NCI-H2196 (cell line): ENCODE measurements around the gene PCNT.
"Not testable (repeated sequence)": the region's sequence is repeated elsewhere in the genome, so short reads cannot be mapped to it uniquely, and the experiment has no call there.

Experiments used
- DNase-seq: peaks from one replicate; lab custom pipeline; 2025; ENCODE audit not compliant: unreplicated experiment; lab: John Stamatoyannopoulos, UW

Gene PCNT

DNA sequence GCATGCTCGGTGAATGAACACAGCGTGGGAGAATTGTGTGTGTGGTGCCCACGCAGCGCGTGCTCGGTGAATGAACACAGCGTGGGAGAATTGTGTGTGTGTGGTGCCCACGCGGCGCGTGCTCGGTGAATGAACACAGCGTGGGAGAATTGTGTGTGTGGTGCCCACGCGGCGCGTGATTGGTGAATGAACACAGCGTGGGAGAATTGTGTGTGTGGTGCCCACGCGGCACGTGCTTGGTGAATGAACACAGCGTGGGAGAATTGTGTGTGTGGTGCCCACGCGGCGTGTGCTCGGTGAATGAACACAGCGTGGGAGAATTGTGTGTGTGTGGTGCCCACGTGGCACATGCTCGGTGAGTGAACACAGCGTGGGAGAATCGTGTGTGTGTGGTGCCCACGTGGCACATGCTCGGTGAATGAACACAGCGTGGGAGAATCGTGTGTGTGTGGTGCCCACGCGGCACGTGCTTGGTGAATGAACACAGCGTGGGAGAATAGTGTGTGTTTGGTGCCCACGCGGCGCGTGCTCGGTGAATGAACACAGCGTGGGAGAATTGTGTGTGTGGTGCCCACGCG lies 79.4 kb downstream of the PCNT start:
- not testable (repeated sequence) for DNase-seq

- DNase-seq = no peak
These were observed 80.3 kb downstream of the PCNT start for GRCh38 chr21:46404306-46404705.

GRCh38 chr21:46406001-46406400 lies 82.0 kb downstream of the PCNT start:
- no peak for DNase-seq

GRCh38 chr21:46409641-46410406 lies 85.9 kb downstream of the PCNT start:
- DNase-seq = no peak

GRCh38 chr21:46410516-46410915 lies 86.6 kb downstream of the PCNT start:
- DNase-seq = no peak

DNA sequence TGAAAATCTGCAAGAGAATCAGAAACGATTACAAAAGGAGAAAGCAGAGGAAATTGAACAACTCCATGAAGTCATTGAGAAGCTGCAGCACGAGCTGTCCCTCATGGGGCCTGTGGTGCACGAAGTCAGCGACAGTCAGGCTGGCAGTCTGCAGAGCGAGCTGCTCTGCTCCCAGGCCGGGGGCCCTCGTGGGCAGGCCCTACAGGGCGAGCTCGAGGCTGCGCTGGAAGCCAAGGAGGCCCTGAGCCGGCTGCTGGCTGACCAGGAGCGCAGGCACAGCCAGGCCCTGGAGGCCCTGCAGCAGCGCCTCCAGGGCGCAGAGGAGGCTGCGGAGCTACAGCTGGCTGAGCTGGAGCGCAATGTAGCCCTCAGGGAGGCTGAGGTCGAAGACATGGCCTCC lies 87.3 kb downstream of the PCNT start:
- DNase-seq = no peak

DNA sequence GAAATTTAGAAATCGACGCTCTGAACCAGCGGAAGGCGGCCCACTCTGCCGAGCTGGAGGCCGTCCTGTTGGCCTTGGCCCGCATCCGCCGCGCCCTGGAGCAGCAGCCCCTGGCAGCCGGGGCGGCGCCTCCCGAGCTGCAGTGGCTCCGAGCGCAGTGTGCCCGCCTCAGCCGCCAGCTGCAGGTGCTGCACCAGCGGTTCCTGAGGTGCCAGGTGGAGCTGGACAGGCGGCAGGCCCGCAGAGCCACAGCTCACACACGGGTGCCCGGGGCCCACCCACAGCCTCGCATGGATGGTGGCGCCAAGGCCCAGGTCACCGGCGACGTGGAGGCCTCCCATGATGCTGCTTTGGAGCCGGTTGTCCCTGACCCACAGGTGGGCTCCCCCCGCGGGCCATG lies 87.7 kb downstream of the PCNT start:
- DNase-seq = no peak

DNA sequence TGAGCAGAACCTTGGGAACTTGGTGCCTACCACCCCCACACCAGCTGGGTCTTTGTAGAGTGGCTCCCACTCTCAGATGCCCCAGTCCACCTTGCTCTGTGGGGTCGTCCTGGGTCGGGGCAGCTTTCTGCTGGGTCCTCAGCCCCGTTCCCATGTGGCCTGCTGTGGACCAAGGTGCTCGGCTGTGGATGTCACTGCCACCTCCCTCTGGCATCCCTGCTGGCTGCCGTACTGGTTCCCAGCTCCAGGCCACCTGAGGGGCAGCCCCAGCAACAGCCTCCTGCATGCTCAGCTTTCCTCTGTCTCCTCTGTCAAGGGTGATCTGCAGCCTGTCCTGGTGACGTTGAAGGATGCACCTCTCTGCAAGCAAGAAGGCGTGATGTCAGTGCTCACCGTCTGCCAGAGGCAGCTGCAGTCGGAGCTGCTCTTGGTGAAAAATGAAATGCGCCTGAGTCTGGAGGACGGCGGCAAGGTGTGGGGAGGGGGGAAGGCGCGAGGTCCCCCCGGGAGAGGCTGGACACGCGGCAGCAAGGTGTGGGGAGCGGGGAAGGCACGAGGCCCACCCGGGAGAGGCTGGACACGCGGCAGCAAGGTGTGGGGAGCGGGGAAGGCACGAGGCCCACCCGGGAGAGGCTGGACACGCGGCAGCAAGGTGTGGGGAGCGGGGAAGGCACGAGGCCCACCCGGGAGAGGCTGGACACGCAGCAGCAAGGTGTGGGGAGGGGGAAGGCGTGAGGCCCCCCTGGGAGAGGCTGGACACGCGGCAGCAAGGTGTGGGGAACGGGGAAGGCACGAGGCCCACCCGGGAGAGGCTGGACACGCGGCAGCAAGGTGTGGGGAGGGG lies 88.8 kb downstream of the PCNT start:
- no peak for DNase-seq

DNA sequence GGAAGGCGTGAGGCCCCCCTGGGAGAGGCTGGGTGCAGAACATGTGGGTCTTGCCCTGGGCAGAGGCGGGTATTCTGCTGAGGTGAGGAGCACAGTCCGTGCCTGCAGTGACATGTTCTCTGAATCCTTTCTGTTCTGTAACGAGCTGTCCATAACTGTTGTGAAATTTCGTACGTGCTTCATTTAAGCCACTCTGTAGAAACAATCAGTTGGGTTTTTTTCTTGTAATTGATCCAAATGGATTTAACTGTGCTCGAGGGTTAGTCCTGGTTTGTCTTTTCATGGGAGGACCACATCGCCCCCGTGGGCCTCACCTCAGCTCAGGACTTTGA lies 89.4 kb downstream of the PCNT start:
- DNase-seq = no peak

GRCh38 chr21:46414965-46415275 lies 91.0 kb downstream of the PCNT start:
- no peak for DNase-seq

DNA sequence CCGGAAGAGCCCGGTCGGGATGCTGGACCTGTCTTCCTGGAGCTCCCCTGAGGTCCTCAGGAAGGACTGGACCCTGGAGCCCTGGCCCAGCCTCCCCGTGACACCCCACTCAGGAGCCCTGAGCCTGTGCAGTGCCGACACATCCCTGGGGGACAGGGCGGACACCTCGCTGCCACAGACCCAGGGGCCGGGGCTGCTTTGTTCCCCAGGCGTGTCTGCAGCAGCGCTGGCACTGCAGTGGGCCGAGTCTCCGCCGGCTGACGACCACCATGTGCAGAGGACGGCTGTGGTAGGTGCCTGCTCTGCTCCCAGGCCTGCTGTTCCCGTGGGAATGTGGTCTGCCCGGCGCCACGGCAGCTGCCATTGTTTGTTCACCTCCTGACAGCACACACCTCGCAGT lies 92.6 kb downstream of the PCNT start:
- DNase-seq = no peak

- DNase-seq = no peak
These were observed 94.5 kb downstream of the PCNT start for GRCh38 chr21:46418265-46418946.

- no peak for DNase-seq
These were observed 96.6 kb downstream of the PCNT start for GRCh38 chr21:46420241-46421190.

- no peak for DNase-seq
These were observed 97.3 kb downstream of the PCNT start for GRCh38 chr21:46421191-46421750.

DNA sequence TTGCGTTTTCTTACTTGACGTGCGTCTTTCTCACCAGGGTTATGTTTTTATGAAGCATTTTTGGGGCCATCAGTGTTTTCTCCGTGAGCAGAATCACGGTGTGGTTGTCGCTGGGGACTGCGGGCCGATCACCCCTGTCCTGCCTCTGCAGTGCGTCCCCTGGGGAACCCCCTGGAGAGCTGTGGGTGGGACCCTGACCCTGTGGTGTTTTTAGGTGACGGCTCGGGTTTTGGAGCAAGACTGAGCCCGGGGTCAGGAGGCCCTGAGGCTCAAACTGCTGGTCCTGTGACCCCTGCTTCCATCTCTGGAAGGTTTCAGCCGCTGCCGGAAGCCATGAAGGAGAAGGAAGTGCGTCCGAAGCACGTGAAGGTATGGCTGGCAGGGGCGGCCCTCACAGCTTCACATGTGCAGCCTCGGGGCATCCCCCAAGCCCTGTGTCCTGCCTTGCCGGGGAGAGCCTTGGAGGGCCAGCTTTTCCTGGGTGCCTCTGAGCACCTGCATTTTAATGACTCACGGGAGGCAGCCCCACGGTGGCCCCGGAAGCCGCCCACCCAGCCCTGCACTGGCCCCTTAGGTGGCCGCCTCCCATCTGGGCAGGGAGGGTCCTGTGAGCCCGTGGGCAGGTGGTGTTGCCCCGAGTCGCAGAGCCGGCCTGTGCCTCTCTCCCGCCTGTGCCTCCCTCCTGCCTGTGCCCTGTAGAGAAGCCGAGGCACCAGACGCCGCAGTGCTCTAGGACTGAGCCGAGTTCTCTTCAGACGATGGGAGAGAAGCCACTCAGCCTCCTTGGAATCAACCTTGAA lies 98.0 kb downstream of the PCNT start:
- DNase-seq = no peak

DNA sequence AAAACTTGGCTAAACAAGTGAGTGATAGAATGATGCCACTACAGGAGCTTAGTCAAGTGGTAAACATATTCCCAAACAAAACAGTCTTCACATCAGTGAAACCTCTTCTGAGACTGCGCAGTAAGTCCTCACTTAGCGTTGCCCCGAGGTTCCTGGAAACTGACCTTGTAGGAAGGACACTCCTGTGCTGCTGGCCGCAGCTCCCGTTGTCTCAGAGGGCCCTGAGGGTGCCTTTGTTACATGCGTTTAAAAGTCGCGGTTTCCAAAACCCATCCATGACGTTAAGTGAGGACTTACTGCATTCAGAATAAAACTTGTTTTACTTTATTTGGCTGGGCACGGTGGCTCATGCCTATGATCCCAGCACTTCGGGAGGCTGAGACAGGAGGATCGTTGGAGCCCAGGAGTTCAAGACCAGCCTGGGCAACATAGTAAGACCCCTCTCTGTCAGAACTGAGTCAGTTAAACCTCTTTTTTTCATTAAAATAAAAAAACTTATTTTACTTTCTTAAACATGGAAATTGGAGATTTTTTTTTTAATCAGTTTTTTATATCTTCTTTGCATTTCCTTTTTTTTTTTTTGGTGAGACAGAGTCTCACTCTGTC lies 98.8 kb downstream of the PCNT start:
- DNase-seq = no peak

DNA sequence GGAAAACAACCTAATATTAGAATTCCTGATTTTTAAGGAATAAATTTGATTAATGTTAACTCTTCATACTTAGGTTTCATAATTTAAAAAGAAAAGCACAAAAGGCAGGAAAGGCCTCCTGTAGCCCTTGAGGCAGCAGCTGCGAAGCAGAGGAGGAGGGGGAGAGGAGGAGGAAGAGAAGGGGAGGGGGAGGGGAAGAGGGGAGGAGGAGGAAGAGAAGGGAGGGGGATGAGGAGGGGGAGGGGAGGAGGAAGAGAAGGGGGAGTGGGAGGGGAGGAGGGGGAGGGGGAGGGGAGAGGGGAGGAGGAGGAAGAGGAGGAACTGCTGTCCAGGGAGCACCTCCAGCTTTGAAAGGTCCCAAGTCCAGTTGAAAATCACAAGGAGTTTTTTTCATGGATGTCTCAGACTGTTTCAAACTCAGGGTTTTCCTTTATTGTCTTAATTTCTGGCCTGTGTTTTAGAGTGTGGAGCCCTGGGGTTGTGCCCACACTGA lies 99.6 kb downstream of the PCNT start:
- DNase-seq = no peak

GRCh38 chr21:46424039-46424591 lies 100.2 kb downstream of the PCNT start:
- no peak for DNase-seq

DNA sequence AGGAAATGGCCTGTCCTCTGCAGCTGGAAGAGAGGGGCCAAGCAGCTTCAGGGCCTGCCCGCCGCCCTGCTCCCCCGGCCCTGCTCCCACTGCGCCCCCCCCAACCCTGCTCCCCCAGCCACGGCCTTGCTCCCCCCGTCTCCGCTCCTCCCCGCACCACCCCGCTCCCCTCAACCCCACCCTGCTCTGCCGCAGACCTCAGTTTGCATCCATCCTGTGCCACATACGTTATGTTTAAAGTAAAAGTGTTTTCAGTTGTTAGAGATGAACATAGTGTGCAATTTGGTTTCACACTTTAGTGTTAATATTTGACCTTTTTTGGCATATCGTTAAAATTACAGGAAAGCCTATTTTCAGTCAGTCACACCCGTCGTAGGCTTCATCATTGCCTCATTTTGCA lies 100.7 kb downstream of the PCNT start:
- DNase-seq = no peak
